HG03575 (cell line): Measurements from ENCODE around the gene NRXN3.

Experiments used
- ATAC-seq: cut with Tn5 transposase; IDR thresholded peaks from one replicate; pipeline ENCODE4 v1.9.1; 2021; ENCODE audit not compliant: unreplicated experiment, insufficient number of reproducible peaks, low FRiP score; ENCODE audit errors: extremely low read depth

Gene NRXN3

GRCh38 chr14:78593949-78594348, 423.8 kb downstream of the NRXN3 start:
- no peak for ATAC-seq

- ATAC-seq = no peak
Measured at GRCh38 chr14:78595797-78596196, 425.6 kb downstream of the NRXN3 start.

GRCh38 chr14:78598046-78598920, 428.1 kb downstream of the NRXN3 start:
- ATAC-seq = no peak

DNA sequence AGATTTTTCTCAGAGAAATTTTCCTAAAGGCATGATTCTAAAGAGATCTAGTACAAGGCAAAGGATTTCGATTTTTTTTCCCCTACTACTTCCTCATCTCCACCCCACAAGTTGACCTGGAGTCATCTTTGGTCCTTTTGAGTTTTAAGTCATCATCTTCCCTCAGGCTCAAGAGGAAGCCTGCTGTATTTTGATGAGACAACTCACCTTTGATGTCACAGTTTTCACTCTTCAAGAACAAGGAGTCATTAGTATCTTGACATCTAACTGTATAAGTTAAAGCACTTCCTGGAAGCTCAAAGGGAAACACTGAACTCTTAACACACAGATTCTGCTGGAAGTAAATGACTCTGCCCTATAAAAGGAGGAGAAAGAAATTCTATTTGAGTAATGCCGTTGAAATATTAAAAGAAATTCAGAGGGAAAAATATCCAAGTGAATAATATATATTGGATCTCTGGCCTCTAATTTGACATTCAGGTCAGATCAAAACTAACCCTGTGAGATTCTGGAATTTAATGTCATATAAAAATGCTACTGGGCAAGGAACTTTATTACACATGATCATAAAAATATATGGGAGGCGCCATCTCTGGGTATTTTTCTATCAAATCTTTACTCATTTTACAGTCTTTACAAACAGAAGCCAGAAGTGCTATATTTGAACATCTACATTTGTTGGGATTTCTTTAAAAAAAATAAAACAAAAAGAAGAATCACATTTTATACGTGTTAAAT, 435.0 kb downstream of the NRXN3 start:
- no peak for ATAC-seq

DNA sequence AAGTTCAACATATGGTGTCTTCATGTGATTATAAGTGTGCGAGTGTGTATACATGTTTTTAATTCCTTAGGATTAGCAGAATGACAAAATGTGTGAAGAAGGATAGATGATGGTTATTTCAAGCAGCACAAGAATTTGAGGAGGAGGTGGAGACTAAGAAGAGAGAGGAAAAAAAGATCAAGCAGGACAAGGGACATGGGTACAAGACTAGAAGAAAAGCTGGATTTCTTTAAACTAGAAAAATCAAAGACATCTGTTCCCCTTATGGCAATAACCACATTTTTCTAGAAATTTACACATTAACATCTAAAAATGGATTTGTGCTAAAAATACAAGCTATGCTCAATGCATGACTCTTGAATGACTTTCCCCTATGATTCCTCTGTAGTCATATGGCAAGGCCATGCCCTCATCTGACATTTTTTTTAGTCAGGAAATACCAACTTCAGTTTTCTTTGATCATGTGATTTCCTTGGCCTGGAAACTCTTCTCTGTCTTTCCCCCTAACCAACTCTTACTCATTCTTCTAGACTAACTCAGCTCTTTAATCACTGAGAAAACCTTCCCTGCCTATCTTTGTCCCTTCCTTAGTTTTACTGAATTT, 435.8 kb downstream of the NRXN3 start:
- ATAC-seq = no peak

DNA sequence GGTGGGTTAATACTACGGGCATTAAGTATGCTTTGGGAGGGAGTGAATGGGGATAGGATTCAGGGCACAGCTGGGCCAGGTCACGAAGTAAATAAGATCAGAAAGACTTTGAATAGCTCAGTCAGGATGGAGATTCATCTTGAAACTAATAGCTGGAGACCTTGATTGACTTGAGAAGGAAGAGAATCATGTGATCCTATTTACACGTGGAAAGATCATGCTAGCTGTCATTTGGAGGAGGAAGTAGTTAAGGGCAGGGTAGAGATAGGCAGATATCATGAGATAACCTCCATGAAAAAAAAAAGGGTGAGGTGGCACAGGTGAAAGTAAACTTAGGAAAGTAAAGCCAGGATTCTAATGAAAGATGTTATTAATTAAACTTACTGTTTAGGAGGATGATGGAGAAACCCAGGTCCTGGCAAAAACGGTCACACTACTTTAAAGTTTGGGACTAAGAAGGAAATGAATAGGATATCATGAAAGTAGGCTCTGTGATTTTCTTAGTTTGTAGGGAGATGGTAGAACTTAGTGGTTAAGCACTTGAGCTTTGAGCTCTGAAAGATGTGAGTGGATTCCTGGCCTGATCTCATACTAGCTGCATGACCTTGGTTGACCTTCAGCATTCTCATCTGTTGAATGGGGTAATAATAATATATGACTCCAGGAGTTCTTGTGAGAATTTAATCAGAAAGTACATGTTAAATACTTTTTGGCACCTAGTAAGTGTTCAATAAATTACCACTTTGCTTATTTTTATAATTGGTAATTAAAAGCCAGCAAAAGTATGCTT, 439.0 kb downstream of the NRXN3 start:
- ATAC-seq = no peak

GRCh38 chr14:78610994-78611393, 440.8 kb downstream of the NRXN3 start:
- ATAC-seq = no peak

DNA sequence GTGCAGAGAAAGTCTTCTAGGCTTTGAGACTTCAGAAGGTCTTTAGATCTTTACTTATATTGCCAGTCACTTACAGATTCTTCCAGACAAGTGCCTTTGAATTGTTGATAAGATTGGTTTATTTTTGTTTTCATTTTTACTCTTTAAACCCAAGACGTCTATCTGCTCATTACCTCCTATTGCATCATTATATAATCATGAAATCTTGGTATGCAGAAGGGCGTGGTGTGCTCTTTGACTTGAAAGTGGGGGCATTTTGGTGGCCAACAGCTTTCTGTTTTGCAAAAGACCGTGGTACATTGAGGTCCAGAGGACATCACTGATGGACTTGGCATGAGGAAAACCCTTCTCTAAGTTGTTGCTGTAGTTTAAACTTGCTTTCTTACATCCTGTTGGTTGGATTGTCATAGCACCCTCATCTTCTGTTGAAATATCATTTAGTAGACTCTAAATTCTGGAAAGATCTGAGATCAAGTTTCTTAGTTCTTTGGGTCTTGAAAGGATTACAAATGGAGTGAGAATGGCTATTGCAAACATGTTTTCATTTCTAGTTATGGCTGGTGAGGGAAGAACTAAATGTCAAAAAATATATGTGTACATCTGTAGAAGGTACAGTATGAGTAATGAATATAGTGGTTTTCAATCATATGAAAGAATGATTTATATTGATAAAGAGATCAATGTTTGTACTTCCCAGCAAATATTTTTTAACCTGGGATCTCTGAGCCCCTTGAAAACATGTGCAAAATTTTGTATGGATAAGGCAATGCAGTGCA, 441.8 kb downstream of the NRXN3 start:
- ATAC-seq = no peak

DNA sequence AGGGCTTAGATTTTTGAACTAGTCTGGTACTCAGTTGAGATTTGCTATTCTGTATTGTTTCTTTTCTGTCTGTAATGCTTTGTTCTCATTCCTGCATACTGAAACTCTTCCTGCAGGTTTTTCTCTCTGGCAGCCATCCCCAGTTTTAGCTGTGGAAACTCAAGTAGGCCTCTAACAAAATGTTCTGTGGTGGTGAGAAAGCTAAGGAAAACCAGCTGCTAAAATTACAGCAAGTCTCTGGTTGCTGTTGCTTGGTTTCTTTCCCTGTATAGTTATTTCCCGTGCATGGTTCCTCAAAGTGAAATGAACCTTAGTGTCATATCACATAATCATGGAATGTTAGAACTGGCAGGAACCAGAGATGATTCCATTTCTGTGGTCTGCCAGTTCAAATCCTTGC, 442.5 kb downstream of the NRXN3 start:
- no peak for ATAC-seq

- ATAC-seq = no peak
Measured at GRCh38 chr14:78614593-78614992, 444.4 kb downstream of the NRXN3 start.

DNA sequence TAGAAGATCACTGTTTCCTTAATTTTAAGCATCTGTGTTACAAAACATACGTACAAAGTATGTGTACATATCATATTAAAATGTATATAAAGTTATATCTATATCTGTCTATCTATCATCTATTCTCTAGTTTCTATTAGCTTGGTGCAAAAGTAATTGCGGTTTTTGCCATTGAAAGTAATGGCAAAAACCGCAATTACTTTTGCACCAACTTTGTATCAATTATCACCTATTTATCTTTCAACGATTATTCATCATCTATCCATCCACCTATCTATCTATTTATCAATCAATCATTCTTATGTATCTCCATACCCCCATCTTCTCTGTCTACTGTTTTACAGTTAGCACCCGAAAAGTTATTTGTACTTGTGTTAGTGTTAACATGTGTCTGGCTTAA, 447.6 kb downstream of the NRXN3 start:
- ATAC-seq = no peak

DNA sequence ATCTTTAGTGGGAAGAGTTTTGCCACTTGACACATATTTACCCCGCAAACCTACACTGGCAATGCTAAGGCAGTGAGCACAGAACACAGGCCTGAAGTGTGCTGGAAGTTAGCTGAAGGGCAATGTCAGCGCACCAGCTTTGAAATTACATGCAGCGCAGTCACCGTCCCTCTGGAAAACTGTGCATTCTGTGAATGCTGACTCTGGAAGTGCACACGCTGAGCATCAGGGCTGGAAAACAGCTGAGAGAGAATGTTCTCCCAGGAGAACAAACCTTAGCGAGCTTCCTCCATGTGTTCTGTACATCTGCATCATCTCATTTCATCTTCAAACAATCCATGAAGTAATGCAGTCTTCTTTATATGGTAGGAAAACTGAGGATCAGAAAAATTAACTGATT, 448.2 kb downstream of the NRXN3 start:
- ATAC-seq = no peak

DNA sequence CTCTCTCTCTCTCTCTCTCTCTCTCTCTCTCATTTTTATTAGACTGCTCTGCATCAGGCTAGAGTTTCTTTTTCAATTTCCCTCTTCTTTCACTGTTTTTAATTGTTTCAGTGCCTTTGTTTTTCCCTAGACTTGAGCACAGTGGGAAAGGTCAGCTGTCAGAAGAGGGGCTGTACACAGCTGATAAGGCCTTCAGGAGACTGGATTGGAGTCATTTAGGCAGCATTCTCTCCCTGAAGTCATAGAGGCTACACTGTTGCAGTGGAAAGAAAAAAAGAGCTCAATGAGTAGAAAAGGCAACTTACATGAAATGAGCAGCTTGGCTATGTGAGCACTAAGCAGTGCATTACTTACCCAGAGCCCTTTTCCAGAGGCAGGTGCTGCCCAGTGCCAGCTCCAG, 456.9 kb downstream of the NRXN3 start:
- no peak for ATAC-seq

GRCh38 chr14:78631551-78631950, 461.4 kb downstream of the NRXN3 start:
- ATAC-seq = no peak

- ATAC-seq = no peak
Measured at GRCh38 chr14:78633752-78634151, 463.6 kb downstream of the NRXN3 start.

DNA sequence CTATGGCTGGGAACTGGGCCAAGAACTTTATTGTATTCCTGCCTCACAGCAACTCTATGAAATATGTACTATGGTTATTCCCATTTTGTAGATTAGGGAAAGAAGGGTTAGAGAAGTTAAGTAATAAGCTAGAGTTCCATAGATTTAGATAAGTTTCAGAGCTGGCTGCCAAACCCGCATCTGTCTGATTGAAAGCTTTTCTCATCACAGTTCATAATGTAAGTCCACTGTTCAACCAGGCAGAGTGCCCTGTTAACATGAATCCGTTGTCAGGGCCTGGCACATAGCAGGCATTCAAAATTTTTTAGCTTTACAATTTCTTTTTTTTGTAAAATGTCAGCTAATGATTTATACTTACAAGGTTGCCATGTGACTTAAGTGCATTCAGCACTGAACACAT, 467.3 kb downstream of the NRXN3 start:
- no peak for ATAC-seq

DNA sequence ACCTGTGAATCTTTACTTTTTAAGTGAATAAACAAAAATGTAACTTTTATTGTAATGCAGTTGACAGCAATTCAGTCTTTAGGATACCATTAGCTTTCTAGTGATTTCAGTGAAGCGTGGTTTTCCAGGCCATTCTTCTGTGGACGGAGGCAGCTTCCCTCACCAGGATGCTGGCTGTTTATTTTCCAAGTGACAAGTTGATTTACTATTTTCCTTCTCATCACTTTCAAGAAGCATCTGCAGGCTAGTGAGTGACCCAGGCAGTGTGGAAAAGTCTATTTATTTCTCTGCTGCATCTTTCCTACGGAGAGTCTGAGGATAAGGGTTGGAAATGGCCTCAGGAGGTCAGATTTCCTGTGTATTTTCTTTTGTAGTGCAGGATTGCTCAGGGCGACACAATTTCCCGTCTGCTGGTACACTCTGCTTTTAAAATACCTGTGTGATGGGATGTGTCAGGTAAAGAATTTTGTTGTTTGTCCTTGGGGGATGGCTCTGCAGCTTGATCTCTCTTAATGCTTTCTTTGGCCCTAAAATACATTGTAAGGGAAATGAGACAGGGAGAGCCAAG, 467.8 kb downstream of the NRXN3 start:
- ATAC-seq = no peak

DNA sequence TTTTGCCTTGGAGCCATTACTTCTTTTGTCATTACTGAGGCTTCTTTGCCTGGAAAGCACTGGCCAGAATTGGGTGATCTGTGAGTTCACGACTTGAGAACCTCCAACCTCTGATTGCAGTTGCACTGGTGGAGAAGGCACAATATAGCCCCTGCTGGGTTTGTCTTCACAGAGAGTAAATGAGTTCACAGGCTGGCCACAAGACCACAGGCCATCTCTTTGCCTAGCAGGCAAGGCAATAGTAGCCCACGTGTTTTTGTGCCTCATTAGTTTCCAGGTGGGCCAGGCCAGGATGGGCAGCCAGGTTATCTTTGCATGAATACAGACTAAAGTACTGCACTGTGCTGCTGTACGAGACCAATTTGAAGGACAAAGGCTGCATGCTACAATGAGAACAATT, 468.8 kb downstream of the NRXN3 start:
- ATAC-seq = no peak
